Central memory CD8-positive, alpha-beta T cell (primary cell): ENCODE measurements around the gene AHCYL1.
A peak's percentile ranks its signal among the peaks of the same experiment; 100 is the strongest.

Experiments used
- ATAC-seq: fragments of 150-1000 bp; cut with Tn5 transposase; replicated peaks from 2 replicates; pipeline ENCODE4 v1.10.0; 2022; ENCODE audit warnings: mild to moderate bottlenecking, moderate FRiP score, moderate number of reproducible peaks; ENCODE audit not compliant: poor library complexity, severe bottlenecking; ENCODE audit errors: extremely low read depth
- DNase-seq, 2 donors: peaks; one replicate each; pipeline ENCODE4 v3.0.0; 2021; ENCODE audit warnings: low spot score in 2 of 2
- H3K27ac Mint-ChIP-seq: one replicate; pipeline ENCODE4 v1.8.0; 2022; ENCODE audit warnings: low read depth, mild to moderate bottlenecking, moderate library complexity, mixed read lengths
- H3K27me3 Mint-ChIP-seq: one replicate; pipeline ENCODE4 v1.8.0; 2022; ENCODE audit warnings: mixed read lengths
- H3K36me3 Mint-ChIP-seq: one replicate; pipeline ENCODE4 v1.8.0; 2022; ENCODE audit warnings: mild to moderate bottlenecking, moderate library complexity, mixed read lengths; ENCODE audit not compliant: insufficient read depth
- H3K4me1 Mint-ChIP-seq: one replicate; pipeline ENCODE4 v1.8.0; 2022; ENCODE audit warnings: mixed read lengths
- H3K4me3 Mint-ChIP-seq: one replicate; pipeline ENCODE4 v1.8.0; 2022; ENCODE audit warnings: mild to moderate bottlenecking, moderate library complexity, mixed read lengths
- H3K9me3 Mint-ChIP-seq: one replicate; pipeline ENCODE4 v1.8.0; 2022; ENCODE audit warnings: mixed read lengths

Gene AHCYL1

GRCh38 chr1:109978761-109979488, 5.6 kb upstream of the AHCYL1 start:
- no peak for DNase-seq
- Mint-ChIP-seq H3K36me3 (no peaks in the 10 kb centered on the region), H3K27me3 (peaks cover 41% of the 10 kb centered on the region), H3K9me3 (no peaks in the 10 kb centered on the region), H3K4me3 (no peak overlapping the region), H3K4me1 (no peaks in the 10 kb centered on the region), H3K27ac (no peak overlapping the region)
- ATAC-seq, result no peak

- Mint-ChIP-seq H3K27ac (no peak overlapping the region), H3K27me3 (peaks cover 41% of the 10 kb centered on the region), H3K4me3 (no peak overlapping the region), H3K4me1 (peaks cover 2% of the 10 kb centered on the region), H3K9me3 (no peaks in the 10 kb centered on the region), H3K36me3 (peaks cover under 1% of the 10 kb centered on the region)
- DNase-seq (no peak), ATAC-seq (no peak)
Measured at GRCh38 chr1:109979489-109980091, 5.0 kb upstream of the AHCYL1 start.

DNA sequence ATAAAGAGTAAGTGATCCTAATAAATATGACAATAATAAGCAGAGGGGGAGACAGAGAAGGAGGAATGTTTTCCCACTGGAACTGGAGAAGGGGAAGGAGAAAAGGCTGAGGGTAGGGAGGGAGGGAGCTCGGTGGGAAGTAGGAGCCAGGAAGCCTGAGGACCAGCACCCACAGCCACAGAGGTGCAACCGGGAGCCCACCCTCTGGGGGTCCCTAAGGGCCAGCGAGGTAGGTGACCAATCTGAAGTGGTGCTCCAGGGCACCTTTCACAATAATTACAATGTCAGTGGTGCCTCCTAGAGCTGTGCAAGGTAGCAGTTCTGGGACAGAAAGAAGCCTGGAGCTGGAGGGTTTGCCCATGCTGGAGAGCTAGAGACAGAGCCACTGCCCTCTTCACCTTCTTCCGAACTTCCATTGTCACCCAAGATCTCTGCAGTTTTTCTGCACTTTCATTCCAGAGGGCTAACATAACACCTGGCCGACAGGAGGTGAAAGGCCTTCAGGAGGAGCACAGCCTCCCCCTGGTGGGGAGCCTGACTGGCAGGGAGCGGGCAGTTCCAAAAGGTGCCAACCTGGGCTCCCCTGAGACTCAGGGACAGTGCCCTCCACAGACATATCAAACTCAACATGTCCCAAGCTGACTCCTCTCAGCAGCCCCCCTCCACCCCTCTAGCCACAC, 4.1 kb upstream of the AHCYL1 start:
- Mint-ChIP-seq H3K4me1 (peaks cover 8% of the 10 kb centered on the region), H3K36me3 (peaks cover 5% of the 10 kb centered on the region), H3K9me3 (no peaks in the 10 kb centered on the region), H3K27ac (no peak overlapping the region), H3K27me3 (peaks cover 41% of the 10 kb centered on the region), H3K4me3 (no peak overlapping the region)
- no peak for DNase-seq
- no peak for ATAC-seq

GRCh38 chr1:109981004-109981335, 3.6 kb upstream of the AHCYL1 start:
- Mint-ChIP-seq H3K4me1 (peaks cover 13% of the 10 kb centered on the region), H3K27ac (no peak overlapping the region), H3K36me3 (peaks cover 8% of the 10 kb centered on the region), H3K9me3 (no peaks in the 10 kb centered on the region), H3K4me3 (no peak overlapping the region), H3K27me3 (peaks cover 39% of the 10 kb centered on the region)
- DNase-seq (no peak), ATAC-seq (no peak)

GRCh38 chr1:109983380-109984189, 980 bp upstream of the AHCYL1 start:
- DNase-seq (no peak), ATAC-seq (no peak)
- Mint-ChIP-seq H3K9me3 (no peaks in the 10 kb centered on the region), H3K27me3 (peaks cover 13% of the 10 kb centered on the region), H3K4me1 (peaks cover 37% of the 10 kb centered on the region), H3K4me3 (peak overlapping the region; percentile 99), H3K36me3 (peaks cover 9% of the 10 kb centered on the region), H3K27ac (peak overlapping the region; percentile 76)

DNA sequence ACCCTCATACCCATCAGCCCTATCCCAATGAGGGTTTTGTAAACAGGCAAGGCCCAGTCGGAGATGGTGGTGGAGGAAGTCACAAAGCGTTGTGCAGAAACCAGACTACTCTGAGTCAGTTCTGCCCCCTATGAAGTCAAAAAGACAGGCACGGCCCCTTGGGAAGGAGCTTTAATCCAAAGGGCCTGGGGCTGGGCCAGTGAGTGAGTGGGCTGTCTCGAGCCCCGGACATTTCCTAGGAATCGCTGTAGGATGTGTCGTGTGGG, 442 bp upstream of the AHCYL1 start:
- Mint-ChIP-seq H3K36me3 (peaks cover 12% of the 10 kb centered on the region), H3K27me3 (peaks cover 8% of the 10 kb centered on the region), H3K4me1 (peaks cover 37% of the 10 kb centered on the region), H3K27ac (peak overlapping the region; percentile 88), H3K4me3 (peak overlapping the region; percentile 99), H3K9me3 (no peaks in the 10 kb centered on the region)
- ATAC-seq (peak; percentile 3), DNase-seq (no peak)

DNA sequence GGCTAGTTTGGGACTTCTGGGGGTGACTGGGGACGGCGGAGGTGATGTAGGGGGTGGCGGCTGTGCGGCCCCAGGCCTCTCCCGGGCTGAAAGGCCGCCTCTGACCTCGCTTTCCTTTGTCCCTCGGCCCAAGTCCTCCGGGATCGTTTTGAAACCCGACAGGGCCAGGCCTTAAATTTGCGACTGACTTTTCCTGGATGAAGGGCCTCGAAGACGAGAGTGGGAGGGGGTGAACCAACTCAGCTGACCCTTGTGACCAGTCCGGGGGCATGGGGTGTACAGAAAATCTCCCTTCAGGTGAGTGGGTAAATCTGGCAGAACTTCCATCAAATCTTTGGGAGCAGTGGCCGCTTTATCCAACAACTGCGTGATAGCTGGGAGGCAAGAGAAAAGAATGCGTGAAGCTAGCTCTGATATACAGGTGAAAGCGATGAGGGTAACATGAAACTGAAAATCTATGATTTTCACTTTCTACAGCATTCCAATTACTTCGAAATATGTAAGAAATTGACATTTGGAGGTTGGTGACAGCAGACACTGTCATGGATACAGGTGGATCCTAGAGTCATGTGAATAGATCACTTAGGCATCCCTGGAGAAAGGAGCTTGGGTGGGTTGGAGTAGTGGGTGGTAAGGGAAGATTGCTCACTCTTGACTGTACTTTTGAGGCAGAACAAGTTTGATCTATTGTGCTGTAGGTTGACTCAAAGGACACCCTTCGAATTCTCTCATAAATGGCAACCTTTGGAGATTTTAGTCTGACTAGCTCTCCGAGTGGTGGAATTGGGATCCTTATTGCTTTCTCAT, 885 bp downstream of the AHCYL1 start:
- Mint-ChIP-seq H3K4me1 (peaks cover 42% of the 10 kb centered on the region), H3K27ac (peak overlapping the region; percentile 88), H3K27me3 (no peaks in the 10 kb centered on the region), H3K36me3 (peaks cover 14% of the 10 kb centered on the region), H3K4me3 (peak overlapping the region; percentile 99), H3K9me3 (no peaks in the 10 kb centered on the region)
- DNase-seq (no peak), ATAC-seq (no peak)

DNA sequence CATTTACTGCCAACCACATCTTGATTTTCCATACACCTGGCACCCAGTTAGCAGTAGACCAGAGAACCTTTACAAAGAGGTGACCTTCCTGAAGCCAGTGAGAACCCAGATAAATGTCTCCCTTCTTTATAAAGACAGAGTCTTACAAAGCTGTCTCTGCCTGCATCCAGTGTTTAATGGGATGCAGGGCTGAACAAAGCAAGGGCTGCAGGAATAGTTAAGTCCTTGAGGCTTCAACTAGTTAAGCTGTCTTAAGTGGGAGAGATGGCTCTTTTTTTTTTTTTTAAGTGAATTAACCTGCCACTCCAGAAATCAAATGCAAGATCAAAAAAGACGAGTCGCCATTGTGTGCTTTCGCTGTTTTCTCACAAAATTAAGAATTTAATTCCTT, 1.5 kb downstream of the AHCYL1 start:
- peak overlapping the region; percentile 99 for H3K4me3 Mint-ChIP-seq
- H3K9me3 Mint-ChIP-seq, result no peaks in the 10 kb centered on the region
- peaks cover 16% of the 10 kb centered on the region for H3K36me3 Mint-ChIP-seq
- peaks cover 46% of the 10 kb centered on the region for H3K4me1 Mint-ChIP-seq
- no peak for DNase-seq
- no peaks in the 10 kb centered on the region for H3K27me3 Mint-ChIP-seq
- ATAC-seq, result no peak
- no peak overlapping the region for H3K27ac Mint-ChIP-seq

DNA sequence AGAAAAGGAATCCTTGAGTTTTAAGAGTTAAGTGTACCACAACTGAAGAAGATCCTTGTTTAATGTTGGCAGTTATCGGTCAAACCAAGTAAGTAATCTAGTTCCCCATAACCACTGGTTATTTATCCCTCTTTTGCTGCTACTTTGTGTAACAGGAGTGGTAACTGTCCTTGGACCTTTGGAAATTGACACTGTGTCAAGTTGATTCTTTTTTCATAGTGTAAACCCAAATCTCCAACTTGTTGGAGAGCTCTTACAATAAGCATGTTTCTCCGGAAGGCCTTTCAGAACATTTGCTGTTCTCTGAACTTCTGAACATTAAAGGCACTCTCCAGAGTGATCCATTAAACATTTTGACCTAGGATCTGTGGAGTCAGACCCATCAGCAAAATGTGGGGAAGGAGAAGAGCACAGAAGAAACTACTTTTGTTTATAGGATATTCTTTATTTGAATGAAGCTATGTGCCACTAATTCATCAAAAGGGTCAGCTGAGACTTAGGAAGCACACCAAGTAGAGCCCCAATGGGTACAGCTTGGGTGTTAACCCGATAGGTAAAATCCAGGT, 3.9 kb downstream of the AHCYL1 start:
- Mint-ChIP-seq H3K27me3 (no peaks in the 10 kb centered on the region), H3K4me1 (peaks cover 54% of the 10 kb centered on the region), H3K27ac (no peak overlapping the region), H3K36me3 (peaks cover 16% of the 10 kb centered on the region), H3K9me3 (no peaks in the 10 kb centered on the region), H3K4me3 (no peak overlapping the region)
- DNase-seq, result no peak
- no peak for ATAC-seq

- Mint-ChIP-seq H3K4me1 (peaks cover 55% of the 10 kb centered on the region), H3K9me3 (no peaks in the 10 kb centered on the region), H3K36me3 (peaks cover 15% of the 10 kb centered on the region), H3K27ac (no peak overlapping the region), H3K27me3 (no peaks in the 10 kb centered on the region), H3K4me3 (no peak overlapping the region)
- DNase-seq, result no peak
- ATAC-seq, result no peak
Measured at GRCh38 chr1:109989506-109990301, 5.1 kb downstream of the AHCYL1 start.

DNA sequence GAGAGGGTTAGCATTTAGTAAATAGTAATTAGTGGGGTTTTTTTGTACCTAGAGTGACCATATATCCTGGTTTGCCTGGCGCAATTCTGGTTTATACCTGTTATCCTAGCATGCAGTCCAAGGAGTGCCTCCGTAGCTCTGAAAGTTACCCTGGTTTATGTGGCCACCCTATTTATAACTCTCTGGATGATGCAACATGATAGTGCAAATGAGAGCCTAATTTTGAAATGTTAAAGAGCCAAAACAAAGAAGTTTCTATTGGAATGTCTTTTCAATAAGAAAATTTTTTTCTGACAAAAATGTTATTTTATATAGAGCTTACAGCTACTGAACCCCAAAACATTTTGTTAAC, 5.7 kb downstream of the AHCYL1 start:
- H3K9me3 Mint-ChIP-seq, result no peaks in the 10 kb centered on the region
- no peak overlapping the region for H3K4me3 Mint-ChIP-seq
- H3K36me3 Mint-ChIP-seq, result peaks cover 13% of the 10 kb centered on the region
- no peak for DNase-seq
- H3K4me1 Mint-ChIP-seq, result peaks cover 52% of the 10 kb centered on the region
- ATAC-seq, result no peak
- H3K27me3 Mint-ChIP-seq, result no peaks in the 10 kb centered on the region
- H3K27ac Mint-ChIP-seq, result no peak overlapping the region
